Suprapubic skin (tissue), 4 donors: ENCODE results near the gene NKPD1.

ENCODE experiments used
- CTCF ChIP-seq, 2 donors: fragments of 200-600 bp in 1 of 2; fragments of 450-650 bp in 1 of 2; sonication (generic) in 1 of 2; IDR thresholded peaks; one replicate each; pipeline ENCODE4 v1.5.1; 2016 to 2019; ENCODE audit warnings: antibody characterized with exemption in 2 of 2, mild to moderate bottlenecking in 1 of 2, moderate library complexity in 1 of 2
- EP300 ChIP-seq: sonication (generic); formaldehyde crosslinking; IDR thresholded peaks from one replicate; pipeline ENCODE4 v1.6.1; 2017; ENCODE audit warnings: antibody characterized with exemption
- POLR2A ChIP-seq, 2 donors: fragments of 450-650 bp; IDR thresholded peaks; one replicate each; pipeline ENCODE4 v1.6.1; 2017; ENCODE audit warnings: antibody characterized with exemption in 2 of 2, mild to moderate bottlenecking in 2 of 2, moderate library complexity in 2 of 2
- POLR2AphosphoS5 ChIP-seq, 3 donors: sonication (generic); formaldehyde crosslinking; IDR thresholded peaks; one replicate each; pipeline ENCODE4 v1.6.1; 2017; ENCODE audit warnings: antibody characterized with exemption in 3 of 3

GRCh38 chr19:45130236-45130635, 30.5 kb downstream of the NKPD1 start:
- TF ChIP-seq EP300, result no peak
- TF ChIP-seq CTCF (IDR thresholded peaks at IDR 0.05), result no peak
- TF ChIP-seq POLR2AphosphoS5 (IDR thresholded peaks at IDR 0.05), result no peak
- TF ChIP-seq POLR2A (IDR thresholded peaks at IDR 0.05), result no peak
